HG03575 (cell line): ENCODE measurements around the gene ATF6.
"Not testable (repeated sequence)": the region's sequence is repeated elsewhere in the genome, so short reads cannot be mapped to it uniquely, and the experiment has no call there.

ENCODE experiments used
- ATAC-seq: cut with Tn5 transposase; IDR thresholded peaks from one replicate; pipeline ENCODE4 v1.9.1; 2021; ENCODE audit not compliant: unreplicated experiment, insufficient number of reproducible peaks, low FRiP score; ENCODE audit errors: extremely low read depth

The ATF6 gene

GRCh38 chr1:161766102-161766981, at the start of gene ATF6:
Gene ATF6 (plus strand): TSS chr1:161766320. CDS start chr1:161766361, 41 bp downstream.
- ATAC-seq = no peak

- ATAC-seq = no peak
Observed at GRCh38 chr1:161718559-161719324, 47.4 kb upstream of the ATF6 start.

GRCh38 chr1:161719325-161719611, 46.9 kb upstream of the ATF6 start:
- no peak for ATAC-seq

GRCh38 chr1:161720422-161720821, 45.7 kb upstream of the ATF6 start:
- ATAC-seq = no peak

- ATAC-seq = no peak
Observed at GRCh38 chr1:161720956-161721737, 45.0 kb upstream of the ATF6 start, which contains the start of gene FCRLB. Gene FCRLB (plus strand): TSS chr1:161721544. CDS start chr1:161722673, 1,129 bp downstream.

- ATAC-seq = no peak
Observed at GRCh38 chr1:161721738-161722343, 44.3 kb upstream of the ATF6 start.

GRCh38 chr1:161722406-161722805, 43.7 kb upstream of the ATF6 start:
- ATAC-seq = no peak

- no peak for ATAC-seq
Observed at GRCh38 chr1:161723459-161724141, 42.5 kb upstream of the ATF6 start.

GRCh38 chr1:161725258-161725907, 40.7 kb upstream of the ATF6 start:
- not testable (repeated sequence) for ATAC-seq

GRCh38 chr1:161725908-161726472, 40.1 kb upstream of the ATF6 start:
- no peak for ATAC-seq

- ATAC-seq = no peak
Observed at GRCh38 chr1:161726473-161727255, 39.5 kb upstream of the ATF6 start.

GRCh38 chr1:161727256-161727924, 38.7 kb upstream of the ATF6 start:
- ATAC-seq = no peak

GRCh38 chr1:161728376-161729226, 37.5 kb upstream of the ATF6 start:
- no peak for ATAC-seq

- ATAC-seq = no peak
Observed at GRCh38 chr1:161730050-161730564, 36.0 kb upstream of the ATF6 start.

GRCh38 chr1:161731241-161731640, 34.9 kb upstream of the ATF6 start:
- ATAC-seq = no peak
